Measurements from ENCODE around the gene RNF166. TPM values are rescaled to one million over a fixed set of nuclear protein-coding genes. Genes with fewer than 3 reads are reported as not detected.
A peak's percentile ranks its signal among the peaks of the same experiment; 100 is the strongest.

Gene RNF166
- total RNA-seq, 1 donor from 2014 or later = 19.4 TPM

DNA sequence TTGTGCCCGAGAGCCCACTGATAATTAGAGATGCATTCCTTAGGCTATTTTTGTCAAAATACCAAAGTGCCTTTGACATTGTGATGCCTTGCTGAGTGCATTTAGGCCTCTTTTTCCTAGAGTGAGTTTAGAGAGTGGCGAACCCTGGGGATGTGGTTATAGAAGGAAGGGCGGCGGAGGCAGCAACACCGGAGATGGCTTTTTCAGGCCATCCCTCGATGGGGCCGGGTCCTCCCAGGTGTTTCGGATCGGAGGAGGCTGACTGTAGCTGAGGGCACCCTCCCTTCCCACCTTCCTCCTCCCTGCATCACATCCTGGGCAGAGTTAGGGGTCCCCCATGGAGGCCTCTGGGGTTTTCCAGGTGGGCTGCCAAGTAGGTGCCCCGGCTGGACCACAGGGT lies 13.3 kb downstream of the RNF166 start:
- no peak for DNase-seq (ENCODE audit: low spot score, unreplicated experiment)
- TF ChIP-seq, protein P1, sequence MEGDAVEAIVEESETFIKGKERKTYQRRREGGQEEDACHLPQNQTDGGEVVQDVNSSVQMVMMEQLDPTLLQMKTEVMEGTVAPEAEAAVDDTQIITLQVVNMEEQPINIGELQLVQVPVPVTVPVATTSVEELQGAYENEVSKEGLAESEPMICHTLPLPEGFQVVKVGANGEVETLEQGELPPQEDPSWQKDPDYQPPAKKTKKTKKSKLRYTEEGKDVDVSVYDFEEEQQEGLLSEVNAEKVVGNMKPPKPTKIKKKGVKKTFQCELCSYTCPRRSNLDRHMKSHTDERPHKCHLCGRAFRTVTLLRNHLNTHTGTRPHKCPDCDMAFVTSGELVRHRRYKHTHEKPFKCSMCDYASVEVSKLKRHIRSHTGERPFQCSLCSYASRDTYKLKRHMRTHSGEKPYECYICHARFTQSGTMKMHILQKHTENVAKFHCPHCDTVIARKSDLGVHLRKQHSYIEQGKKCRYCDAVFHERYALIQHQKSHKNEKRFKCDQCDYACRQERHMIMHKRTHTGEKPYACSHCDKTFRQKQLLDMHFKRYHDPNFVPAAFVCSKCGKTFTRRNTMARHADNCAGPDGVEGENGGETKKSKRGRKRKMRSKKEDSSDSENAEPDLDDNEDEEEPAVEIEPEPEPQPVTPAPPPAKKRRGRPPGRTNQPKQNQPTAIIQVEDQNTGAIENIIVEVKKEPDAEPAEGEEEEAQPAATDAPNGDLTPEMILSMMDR (IDR thresholded peaks at IDR 0.05; ENCODE audit: unreplicated experiment) = no peak
- no peak overlapping the region for H3K4me3 Mint-ChIP-seq (ENCODE audit: low read depth)
- H3K27ac Mint-ChIP-seq = no peak overlapping the region
- H3K4me1 Mint-ChIP-seq (ENCODE audit: low read depth) = peaks cover 4% of the 10 kb centered on the region
- no peaks in the 10 kb centered on the region for H3K9me3 Mint-ChIP-seq (ENCODE audit: low read depth)
- peaks cover 22% of the 10 kb centered on the region for H3K27me3 Mint-ChIP-seq
- peaks cover 2% of the 10 kb centered on the region for H3K36me3 Mint-ChIP-seq (ENCODE audit: insufficient read depth)

DNA sequence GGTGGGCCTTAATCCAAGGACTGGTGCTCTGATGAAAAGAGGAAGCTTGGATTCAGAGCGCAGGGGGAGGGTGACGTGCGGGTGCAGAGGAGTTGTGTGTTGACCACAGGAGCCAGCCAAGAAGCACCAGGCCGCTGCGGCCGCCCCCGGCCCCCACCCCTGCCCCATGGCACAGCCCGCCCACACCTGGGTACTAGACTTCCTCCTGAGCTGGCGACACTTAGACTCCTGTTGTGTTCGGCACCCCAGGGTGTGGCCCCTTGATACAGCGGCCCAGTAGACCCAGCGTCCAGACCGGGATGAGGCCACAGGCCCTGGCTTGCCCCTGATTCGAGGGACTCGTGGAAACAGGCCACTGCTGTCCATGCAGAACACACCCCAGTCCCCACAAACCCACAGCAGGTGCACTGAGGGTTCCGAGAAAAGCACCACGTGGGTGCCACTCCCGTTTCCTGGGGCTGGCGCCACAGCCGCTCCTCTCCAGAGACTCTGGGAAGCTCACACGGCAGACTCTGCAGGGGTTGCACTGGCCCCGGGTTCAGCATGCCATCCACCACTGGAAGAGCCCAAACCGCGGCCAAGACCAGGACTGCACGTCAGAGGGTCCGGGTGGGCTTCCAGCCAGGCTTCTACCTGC lies 14.2 kb downstream of the RNF166 start:
- peaks cover 4% of the 10 kb centered on the region for H3K4me1 Mint-ChIP-seq (ENCODE audit: low read depth)
- H3K9me3 Mint-ChIP-seq (ENCODE audit: low read depth) = no peaks in the 10 kb centered on the region
- no peak overlapping the region for H3K4me3 Mint-ChIP-seq (ENCODE audit: low read depth)
- H3K36me3 Mint-ChIP-seq (ENCODE audit: insufficient read depth) = no peaks in the 10 kb centered on the region
- TF ChIP-seq, protein P1 (IDR thresholded peaks at IDR 0.05; ENCODE audit: unreplicated experiment) = no peak
- H3K27ac Mint-ChIP-seq = no peak overlapping the region
- DNase-seq (ENCODE audit: low spot score, unreplicated experiment) = no peak
- peaks cover 23% of the 10 kb centered on the region for H3K27me3 Mint-ChIP-seq

DNA sequence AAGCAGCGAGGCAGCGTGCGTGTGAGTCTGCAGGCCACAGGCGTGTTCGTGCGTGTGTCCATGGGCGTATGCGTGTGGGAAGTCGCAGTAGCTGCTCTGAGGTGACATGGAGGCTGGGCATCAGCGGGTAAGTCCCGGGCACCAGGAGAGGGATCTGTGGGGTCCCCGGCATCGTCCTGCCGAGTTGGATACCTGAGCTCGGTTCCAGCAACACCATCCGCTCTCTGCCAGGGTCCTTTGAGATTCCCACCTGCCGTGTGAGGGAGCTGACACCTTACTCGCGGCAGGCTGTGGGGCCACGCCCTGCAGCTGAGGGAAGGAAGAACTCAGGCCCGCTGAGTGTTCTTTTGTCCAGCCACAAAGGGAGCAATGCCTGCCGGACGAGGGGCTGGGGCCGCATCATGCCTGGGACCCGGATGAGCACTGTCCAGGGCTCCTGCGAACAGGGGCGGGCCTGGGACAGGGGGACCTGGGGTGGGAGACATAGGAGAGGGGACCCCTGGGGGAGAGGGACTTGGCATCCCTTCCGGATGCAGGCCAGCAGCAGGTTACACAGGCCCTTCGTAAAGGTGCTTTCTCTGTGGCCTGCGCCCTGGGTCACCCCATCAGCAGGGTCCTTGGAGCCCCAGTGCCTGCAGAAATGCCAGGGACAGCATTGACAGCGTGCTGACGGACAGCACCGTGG lies 14.9 kb downstream of the RNF166 start:
- Mint-ChIP-seq H3K27ac (no peak overlapping the region), H3K27me3 (peaks cover 23% of the 10 kb centered on the region), H3K4me3 (ENCODE audit: low read depth) (no peak overlapping the region)

DNA sequence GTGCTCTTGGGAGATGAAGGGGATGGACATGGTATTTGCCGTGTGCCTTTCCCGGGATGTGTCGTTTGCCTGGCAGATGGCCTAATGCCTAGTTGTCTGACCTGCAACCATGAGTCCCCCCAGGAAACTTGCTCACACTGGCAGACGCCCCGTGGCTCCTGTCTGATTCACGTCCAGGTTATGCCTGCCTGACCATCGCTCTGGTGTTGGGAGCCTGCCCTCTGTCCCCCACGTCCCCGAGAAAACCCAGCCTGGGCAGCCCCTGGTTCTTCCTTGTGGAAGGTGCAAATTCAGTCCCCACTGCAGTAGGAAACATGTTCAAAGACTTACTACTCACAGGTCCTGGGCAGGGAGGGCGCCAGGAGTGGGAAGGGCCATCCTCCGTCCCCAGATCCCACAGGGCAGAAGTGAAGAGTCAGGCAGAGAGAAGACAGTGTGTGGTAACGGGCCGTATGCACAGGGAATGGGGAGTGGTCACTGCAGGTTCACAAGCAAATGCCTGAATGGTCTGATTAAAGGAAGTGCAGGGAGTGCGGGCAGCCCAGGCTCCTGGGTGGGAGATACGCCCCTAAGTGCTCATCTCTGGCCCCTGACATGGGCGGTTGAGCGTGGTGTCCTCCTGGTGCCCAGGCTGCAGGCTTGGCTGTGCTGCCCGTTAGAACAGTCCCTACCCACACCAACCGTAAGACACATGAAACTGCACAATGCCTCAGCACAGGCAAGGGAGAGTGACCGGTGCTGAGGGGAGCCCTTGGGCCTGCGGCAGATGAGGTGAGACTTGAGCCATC lies 15.7 kb downstream of the RNF166 start:
- TF ChIP-seq, protein P1 (IDR thresholded peaks at IDR 0.05; ENCODE audit: unreplicated experiment) = no peak
- H3K4me1 Mint-ChIP-seq (ENCODE audit: low read depth) = peaks cover 4% of the 10 kb centered on the region
- DNase-seq (ENCODE audit: low spot score, unreplicated experiment) = no peak
- no peaks in the 10 kb centered on the region for H3K9me3 Mint-ChIP-seq (ENCODE audit: low read depth)
- no peaks in the 10 kb centered on the region for H3K36me3 Mint-ChIP-seq (ENCODE audit: insufficient read depth)
- no peak overlapping the region for H3K27ac Mint-ChIP-seq
- H3K27me3 Mint-ChIP-seq = peaks cover 23% of the 10 kb centered on the region
- no peak overlapping the region for H3K4me3 Mint-ChIP-seq (ENCODE audit: low read depth)

More for the DNA sequence above, 14.9 kb downstream of the RNF166 start:
- Mint-ChIP-seq H3K9me3 (ENCODE audit: low read depth) (no peaks in the 10 kb centered on the region), H3K4me1 (ENCODE audit: low read depth) (peaks cover 4% of the 10 kb centered on the region), H3K36me3 (ENCODE audit: insufficient read depth) (no peaks in the 10 kb centered on the region)
- TF ChIP-seq, protein P1 (IDR thresholded peaks at IDR 0.05; ENCODE audit: unreplicated experiment) = no peak
- DNase-seq (ENCODE audit: low spot score, unreplicated experiment) = no peak

DNA sequence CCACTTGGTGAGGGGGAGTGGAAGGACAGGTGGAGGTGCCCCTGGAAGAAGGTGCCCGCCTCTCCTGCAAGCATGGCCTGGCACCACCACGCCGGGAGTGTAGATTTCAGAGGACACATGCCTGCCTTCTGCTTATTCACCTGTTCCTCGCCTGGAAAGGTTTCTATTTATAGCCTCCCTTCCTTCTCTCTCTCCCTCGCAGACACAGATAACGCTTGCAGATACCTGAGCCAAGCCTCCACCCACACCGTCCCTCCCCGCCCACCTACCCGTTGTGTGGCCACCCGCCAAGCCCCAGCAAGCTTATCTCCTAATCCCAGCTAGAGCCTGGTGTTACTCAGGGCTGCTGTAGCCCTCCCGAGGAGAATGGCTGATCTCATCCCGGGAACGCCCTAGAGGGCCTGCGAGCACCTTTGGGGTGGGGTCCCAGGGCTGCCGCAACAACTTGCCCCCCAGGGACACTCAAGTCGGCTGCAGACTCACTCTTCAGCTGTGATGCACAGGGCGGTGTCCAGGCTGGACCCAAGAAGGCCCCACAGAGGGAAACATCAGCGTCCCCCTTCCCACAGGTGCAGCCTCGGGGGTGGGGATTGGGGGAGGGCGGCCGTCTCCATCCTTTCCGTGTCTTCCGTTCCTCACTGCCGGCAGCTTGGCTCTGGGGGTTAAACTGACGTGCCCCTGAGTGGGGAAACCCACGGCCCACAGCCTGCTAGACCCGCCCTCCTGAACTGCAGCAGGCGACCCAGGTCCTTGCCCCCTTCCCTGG lies 18.0 kb downstream of the RNF166 start:
- H3K9me3 Mint-ChIP-seq (ENCODE audit: low read depth) = no peaks in the 10 kb centered on the region
- peak overlapping the region; percentile 19 for H3K4me3 Mint-ChIP-seq (ENCODE audit: low read depth)
- H3K36me3 Mint-ChIP-seq (ENCODE audit: insufficient read depth) = no peaks in the 10 kb centered on the region
- TF ChIP-seq, protein P1 (IDR thresholded peaks at IDR 0.05; ENCODE audit: unreplicated experiment) = no peak
- peaks cover 40% of the 10 kb centered on the region for H3K27me3 Mint-ChIP-seq
- peaks cover 6% of the 10 kb centered on the region for H3K4me1 Mint-ChIP-seq (ENCODE audit: low read depth)
- DNase-seq (ENCODE audit: low spot score, unreplicated experiment) = peak; percentile 8
- H3K27ac Mint-ChIP-seq = peak overlapping the region; percentile 62
